ENCODE data around the gene PAXX.

PAXX gene

GRCh38 chr9:136991993-136992818, at the start of gene PAXX:
PAXX (plus strand) TSS chr9:136992422; CDS start chr9:136992444, 22 bp downstream.
- no peak for DNase-seq

- no peak for DNase-seq
Measured at GRCh38 chr9:136942881-136943230, 49.4 kb upstream of the PAXX start.

GRCh38 chr9:136943291-136944211, 48.7 kb upstream of the PAXX start:
- DNase-seq = no peak

GRCh38 chr9:136944212-136944518, 48.1 kb upstream of the PAXX start:
- DNase-seq = no peak

GRCh38 chr9:136944519-136945332, 47.5 kb upstream of the PAXX start, which contains the start of the genes C8G and FBXW5:
C8G (plus strand) TSS chr9:136945243; CDS start chr9:136945321, 78 bp downstream.
FBXW5 (minus strand) TSS chr9:136944738; CDS start chr9:136944083, 655 bp downstream.
- DNase-seq = peak; percentile 66

GRCh38 chr9:136945333-136946227, 46.6 kb upstream of the PAXX start:
- DNase-seq = no peak

GRCh38 chr9:136946228-136947027, 45.8 kb upstream of the PAXX start:
- no peak for DNase-seq

GRCh38 chr9:136947028-136947891, 45.0 kb upstream of the PAXX start:
- DNase-seq = no peak

GRCh38 chr9:136947955-136948510, 44.2 kb upstream of the PAXX start:
- no peak for DNase-seq

GRCh38 chr9:136949239-136949816, 42.9 kb upstream of the PAXX start:
- DNase-seq = no peak

GRCh38 chr9:136949817-136950655, 42.2 kb upstream of the PAXX start:
- DNase-seq = peak; percentile 41

GRCh38 chr9:136950656-136951276, 41.5 kb upstream of the PAXX start:
- DNase-seq = no peak

GRCh38 chr9:136951541-136952320, 40.5 kb upstream of the PAXX start, which contains the start of gene LCN12:
LCN12 (plus strand) TSS chr9:136952273; CDS start chr9:136952328, 55 bp downstream.
- no peak for DNase-seq

- no peak for DNase-seq
Measured at GRCh38 chr9:136952321-136952850, 39.8 kb upstream of the PAXX start.

- DNase-seq = no peak
Measured at GRCh38 chr9:136952876-136953770, 39.1 kb upstream of the PAXX start.
